Measurements from ENCODE around the gene S100A11.

S100A11 gene

GRCh38 chr1:151985270-151985669 is 51.5 kb downstream of the S100A11 start:
- no peak overlapping the region for H3K4me3 ChIP-seq
- DNase-seq (ENCODE audit: low spot score), result no peak
- H3K27ac ChIP-seq, result no peak overlapping the region
- TF ChIP-seq CTCF (IDR thresholded peaks at IDR 0.05), result no peak

- Histone ChIP-seq H3K27ac (no peak overlapping the region), H3K4me3 (no peak overlapping the region)
- TF ChIP-seq CTCF (IDR thresholded peaks at IDR 0.05), result no peak
- DNase-seq (ENCODE audit: low spot score), result no peak
Observed at GRCh38 chr1:151984313-151984956, 52.4 kb downstream of the S100A11 start.

Data from coronary artery (tissue), 2 donors.